Chondrocyte (in vitro differentiated cells): Measurements from ENCODE around the gene ULK4. TPM values are rescaled to one million over a fixed set of nuclear protein-coding genes. Genes with fewer than 3 reads are reported as not detected.

ENCODE experiments used
- DNase-seq: peaks from one replicate; pipeline ENCODE4 v3.0.0; 2021; ENCODE audit warnings: mixed read lengths, low spot score
- H3K27ac Mint-ChIP-seq: one replicate; pipeline ENCODE4 v1.8.0; 2021; ENCODE audit warnings: mild to moderate bottlenecking, moderate library complexity, mixed read lengths; ENCODE audit not compliant: unreplicated experiment
- H3K27me3 Mint-ChIP-seq: 2 replicates; pipeline ENCODE4 v1.8.0; 2021; ENCODE audit warnings: low read depth, mixed read lengths
- H3K36me3 Mint-ChIP-seq: 2 replicates; pipeline ENCODE4 v1.8.0; 2021; ENCODE audit warnings: low read depth, mixed read lengths
- H3K4me1 Mint-ChIP-seq: 2 replicates; pipeline ENCODE4 v1.8.0; 2021; ENCODE audit warnings: low read depth, mild to moderate bottlenecking, mixed read lengths
- H3K4me3 Mint-ChIP-seq: one replicate; pipeline ENCODE4 v1.8.0; 2021; ENCODE audit warnings: mild to moderate bottlenecking, moderate library complexity, mixed read lengths; ENCODE audit not compliant: unreplicated experiment
- H3K9me3 Mint-ChIP-seq: 2 replicates; pipeline ENCODE4 v1.8.0; 2021; ENCODE audit warnings: low read depth, mixed read lengths
- total RNA-seq: library from RNA; stranded (reverse); gene quantifications from 3 replicates; pipeline ENCODE4 v1.2.1, GENCODE V29; 2021
- TF ChIP-seq, protein P1 (sequence below): fragments of 200-600 bp; sonication (generic); IDR thresholded peaks from 2 replicates; pipeline ENCODE4 v1.5.0; 2021; ENCODE audit warnings: antibody characterized with exemption, mild to moderate bottlenecking, moderate library complexity

ULK4 gene
- total RNA-seq, 1 donor from 2014 or later, result 9.1 TPM

DNA sequence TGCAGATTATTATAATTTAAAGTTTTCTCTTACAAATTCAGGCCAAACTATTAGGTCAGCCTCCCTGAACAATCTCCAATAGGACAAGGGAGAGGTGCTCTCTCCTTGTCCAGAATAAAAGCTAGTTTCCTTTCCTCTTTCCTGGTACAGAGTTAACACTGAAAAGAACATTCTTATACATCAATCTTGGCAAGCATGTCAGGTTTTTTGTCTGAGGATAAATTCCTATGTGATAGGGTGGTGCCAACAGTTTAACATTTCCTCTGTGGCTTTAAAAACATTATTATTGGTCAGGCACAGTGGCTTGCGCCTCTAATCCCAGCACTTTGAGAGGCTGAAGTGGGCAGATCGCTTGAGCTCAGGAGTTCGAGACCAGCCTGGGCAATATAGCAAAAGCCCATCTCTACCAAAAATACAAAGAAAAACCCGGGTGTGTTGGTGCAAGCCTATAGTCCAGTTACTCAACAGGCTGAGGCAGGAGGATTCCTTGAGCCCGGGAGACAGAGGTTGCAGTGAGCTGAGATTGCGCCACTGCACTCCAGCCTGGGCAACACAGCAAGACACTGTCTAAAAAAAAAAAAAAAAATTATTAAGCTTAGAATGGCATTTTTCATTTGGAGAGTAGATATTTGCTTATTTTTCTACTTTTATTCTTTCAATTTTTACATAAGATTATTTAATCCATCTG is 13.7 kb upstream of the ULK4 start:
- no peaks in the 10 kb centered on the region for H3K36me3 Mint-ChIP-seq
- TF ChIP-seq, protein P1, sequence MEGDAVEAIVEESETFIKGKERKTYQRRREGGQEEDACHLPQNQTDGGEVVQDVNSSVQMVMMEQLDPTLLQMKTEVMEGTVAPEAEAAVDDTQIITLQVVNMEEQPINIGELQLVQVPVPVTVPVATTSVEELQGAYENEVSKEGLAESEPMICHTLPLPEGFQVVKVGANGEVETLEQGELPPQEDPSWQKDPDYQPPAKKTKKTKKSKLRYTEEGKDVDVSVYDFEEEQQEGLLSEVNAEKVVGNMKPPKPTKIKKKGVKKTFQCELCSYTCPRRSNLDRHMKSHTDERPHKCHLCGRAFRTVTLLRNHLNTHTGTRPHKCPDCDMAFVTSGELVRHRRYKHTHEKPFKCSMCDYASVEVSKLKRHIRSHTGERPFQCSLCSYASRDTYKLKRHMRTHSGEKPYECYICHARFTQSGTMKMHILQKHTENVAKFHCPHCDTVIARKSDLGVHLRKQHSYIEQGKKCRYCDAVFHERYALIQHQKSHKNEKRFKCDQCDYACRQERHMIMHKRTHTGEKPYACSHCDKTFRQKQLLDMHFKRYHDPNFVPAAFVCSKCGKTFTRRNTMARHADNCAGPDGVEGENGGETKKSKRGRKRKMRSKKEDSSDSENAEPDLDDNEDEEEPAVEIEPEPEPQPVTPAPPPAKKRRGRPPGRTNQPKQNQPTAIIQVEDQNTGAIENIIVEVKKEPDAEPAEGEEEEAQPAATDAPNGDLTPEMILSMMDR, result no peak
- H3K27me3 Mint-ChIP-seq, result no peaks in the 10 kb centered on the region
- H3K27ac Mint-ChIP-seq, result peak overlapping the region; percentile 66
- no peak for DNase-seq
- peaks cover 11% of the 10 kb centered on the region for H3K4me1 Mint-ChIP-seq
- H3K4me3 Mint-ChIP-seq, result no peak overlapping the region
- peaks cover 3% of the 10 kb centered on the region for H3K9me3 Mint-ChIP-seq

DNA sequence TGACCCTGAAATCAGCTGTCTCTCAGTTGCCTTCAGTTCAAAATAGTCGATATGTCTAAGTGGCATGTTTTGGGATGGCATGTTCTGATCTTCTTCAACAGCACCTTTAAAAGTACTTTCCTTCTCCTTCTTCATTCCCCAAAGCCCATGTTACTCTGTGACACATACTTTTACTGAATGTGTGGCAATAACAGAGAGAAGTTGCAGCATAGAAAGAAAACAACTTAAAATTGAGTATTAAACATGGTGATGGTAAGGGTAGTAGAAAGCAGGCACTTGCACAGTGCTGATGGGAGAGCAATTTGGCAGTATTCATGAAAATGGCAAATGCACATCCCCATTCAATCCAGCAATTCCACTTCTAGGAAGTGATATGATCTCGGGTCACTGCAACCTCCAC is 12.3 kb upstream of the ULK4 start:
- Mint-ChIP-seq H3K4me1 (peaks cover 11% of the 10 kb centered on the region), H3K4me3 (no peak overlapping the region), H3K9me3 (peaks cover 3% of the 10 kb centered on the region), H3K36me3 (no peaks in the 10 kb centered on the region), H3K27me3 (no peaks in the 10 kb centered on the region), H3K27ac (no peak overlapping the region)
- TF ChIP-seq, protein P1, result no peak
- DNase-seq, result no peak

DNA sequence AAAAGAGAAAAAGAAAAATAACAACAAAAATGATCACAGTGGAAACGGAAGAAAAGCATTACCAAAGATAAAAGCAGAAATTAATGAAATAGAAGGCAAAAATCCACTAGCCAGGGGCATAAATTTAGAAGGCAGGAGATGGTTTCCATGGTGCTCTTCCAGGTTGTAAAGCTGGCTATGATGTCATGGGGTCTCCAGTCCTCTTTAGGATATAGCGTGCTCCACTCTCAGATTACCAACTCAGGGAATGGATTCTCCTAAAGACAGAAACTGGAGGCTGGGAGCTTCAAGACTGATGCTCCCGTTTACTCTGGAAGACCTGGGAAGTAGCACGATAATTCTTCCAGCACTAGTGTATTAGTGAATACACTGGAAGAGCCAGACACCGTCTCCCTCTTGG is 10.9 kb upstream of the ULK4 start:
- no peak overlapping the region for H3K4me3 Mint-ChIP-seq
- TF ChIP-seq, protein P1, result no peak
- DNase-seq, result no peak
- H3K27ac Mint-ChIP-seq, result no peak overlapping the region
- peaks cover 11% of the 10 kb centered on the region for H3K4me1 Mint-ChIP-seq
- no peaks in the 10 kb centered on the region for H3K36me3 Mint-ChIP-seq
- H3K27me3 Mint-ChIP-seq, result no peaks in the 10 kb centered on the region
- peaks cover 3% of the 10 kb centered on the region for H3K9me3 Mint-ChIP-seq

DNA sequence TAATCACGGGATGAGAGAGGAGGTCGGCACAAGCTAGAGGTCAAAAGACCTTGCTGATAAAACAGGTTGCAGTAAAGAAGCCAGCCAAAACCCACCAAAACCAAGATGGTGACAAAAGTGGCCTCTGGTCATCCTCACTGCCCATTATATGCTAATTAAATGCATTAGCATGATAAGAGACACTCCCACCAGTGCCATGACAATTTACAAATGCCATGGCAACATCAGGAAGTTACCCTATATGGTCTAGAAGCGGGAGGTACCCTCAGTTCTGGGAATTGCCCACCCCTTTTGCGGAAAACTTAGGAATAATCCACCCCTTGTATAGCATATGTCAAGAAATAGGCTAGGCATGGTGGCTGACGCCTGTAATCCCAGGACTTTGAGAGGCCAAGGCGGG is 4.3 kb upstream of the ULK4 start:
- Mint-ChIP-seq H3K4me3 (no peak overlapping the region), H3K9me3 (no peaks in the 10 kb centered on the region)

DNA sequence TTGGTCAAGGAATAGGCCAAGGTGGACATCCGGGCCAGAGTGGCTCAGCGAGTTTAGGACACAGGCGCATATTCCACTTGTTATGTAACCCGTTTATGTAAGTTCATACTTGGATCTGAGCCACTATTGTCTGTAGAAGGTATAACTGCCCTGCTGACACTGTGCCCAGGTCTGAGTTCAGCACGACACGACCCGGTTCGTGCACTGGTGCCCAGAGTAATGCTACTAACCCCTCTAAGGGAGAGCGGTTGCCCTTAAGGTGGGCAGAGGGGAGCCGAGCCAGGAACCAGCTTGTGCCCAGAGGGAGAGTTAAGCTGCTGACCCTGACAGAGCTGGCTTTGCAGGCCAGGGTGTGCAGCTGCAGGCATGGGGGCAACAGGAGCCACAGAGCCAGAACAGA is 1.9 kb upstream of the ULK4 start:
- H3K4me3 Mint-ChIP-seq, result no peak overlapping the region

More for the DNA sequence above, 4.3 kb upstream of the ULK4 start:
- H3K27me3 Mint-ChIP-seq, result no peaks in the 10 kb centered on the region
- no peak overlapping the region for H3K27ac Mint-ChIP-seq
- DNase-seq, result no peak
- TF ChIP-seq, protein P1, result no peak
- no peaks in the 10 kb centered on the region for H3K36me3 Mint-ChIP-seq
- H3K4me1 Mint-ChIP-seq, result peaks cover 7% of the 10 kb centered on the region

More for the DNA sequence above, 1.9 kb upstream of the ULK4 start:
- H3K9me3 Mint-ChIP-seq, result no peaks in the 10 kb centered on the region
- no peaks in the 10 kb centered on the region for H3K36me3 Mint-ChIP-seq
- no peaks in the 10 kb centered on the region for H3K27me3 Mint-ChIP-seq
- peaks cover 13% of the 10 kb centered on the region for H3K4me1 Mint-ChIP-seq
- TF ChIP-seq, protein P1, result no peak
- H3K27ac Mint-ChIP-seq, result no peak overlapping the region
- DNase-seq, result no peak
